A673 (cell line): ENCODE measurements around the gene CCDC33. TPM values are rescaled to one million over a fixed set of nuclear protein-coding genes. Genes with fewer than 3 reads are reported as not detected.

Experiments
- BruUV-seq: library from RNA; stranded (reverse); fragments of 400-500 nt; replicated peaks from 2 replicates; lab custom pipeline; 2021; lab: Mats Ljungman, UMichigan
- CTCF ChIA-PET: fragments of 300-600 bp; sonication (Branson Sonifier 250); formaldehyde crosslinking; loops from one replicate; lab custom pipeline; 2022; ENCODE audit warnings: antibody characterized with exemption; lab: Charles Lee
- POLR2A ChIA-PET: fragments of 300-600 bp; sonication (Branson Sonifier 250); formaldehyde crosslinking; loops from one replicate; lab custom pipeline; 2022; ENCODE audit warnings: antibody characterized with exemption; ENCODE audit not compliant: low non-redundant PET; lab: Charles Lee
- DNase-seq: peaks from one replicate; pipeline ENCODE4 v3.0.0-alpha.2; 2015; ENCODE audit warnings: low spot score
- H3K27ac ChIP-seq: fragments of 200-600 bp; sonication (generic); 2 replicates; pipeline ENCODE4 v1.5.1; 2016; ENCODE audit warnings: mixed run types, low read depth, mild to moderate bottlenecking, mixed read lengths, antibody characterized with exemption, low read length; ENCODE audit not compliant: poor library complexity, severe bottlenecking
- H3K27me3 ChIP-seq: fragments of 200-600 bp; sonication (generic); replicated peaks from 2 replicates; pipeline ENCODE4 v1.6.1; 2017; ENCODE audit warnings: mixed run types, low read depth, mild to moderate bottlenecking, mixed read lengths, antibody characterized with exemption, low read length; ENCODE audit not compliant: insufficient read depth, poor library complexity
- H3K36me3 ChIP-seq: fragments of 200-600 bp; sonication (generic); 2 replicates; pipeline ENCODE4 v1.6.1; 2016; ENCODE audit warnings: mixed run types, mild to moderate bottlenecking, mixed read lengths, antibody characterized with exemption, low read length; ENCODE audit not compliant: insufficient read depth, poor library complexity, severe bottlenecking
- H3K4me1 ChIP-seq: fragments of 200-600 bp; sonication (generic); 2 replicates; pipeline ENCODE4 v1.6.1; 2017; ENCODE audit warnings: mixed run types, mild to moderate bottlenecking, mixed read lengths, antibody characterized with exemption, low read length; ENCODE audit not compliant: insufficient read depth, poor library complexity, severe bottlenecking
- H3K4me3 ChIP-seq: fragments of 200-600 bp; sonication (generic); 2 replicates; pipeline ENCODE4 v1.5.1; 2016; ENCODE audit warnings: low read depth, mixed run types, mild to moderate bottlenecking, mixed read lengths, low read length; ENCODE audit not compliant: poor library complexity, severe bottlenecking
- H3K9me3 ChIP-seq: fragments of 200-600 bp; sonication (generic); 2 replicates; pipeline ENCODE4 v1.6.1; 2016; ENCODE audit warnings: mixed run types, low read depth, mild to moderate bottlenecking, mixed read lengths, antibody characterized with exemption, low read length; ENCODE audit not compliant: poor library complexity, severe bottlenecking
- CTCF ChIP-seq: fragments of 300-800, 200-600 bp; sonication (generic); conservative IDR thresholded peaks from 2 replicates; pipeline ENCODE4 v1.5.1; 2017; ENCODE audit warnings: low read depth, mild to moderate bottlenecking, antibody characterized with exemption, low read length, moderate library complexity, mixed read lengths
- EZH2 ChIP-seq: fragments of 200-600 bp; sonication (generic); IDR thresholded peaks from 2 replicates; pipeline ENCODE4 v1.6.1; 2017; ENCODE audit warnings: borderline replicate concordance, low read depth, mild to moderate bottlenecking, mixed read lengths, antibody characterized with exemption, low read length; ENCODE audit not compliant: poor library complexity, severe bottlenecking
- intact Hi-C: fragments of 100-400 bp; cut with micrococcal nuclease; formaldehyde crosslinking; loops from one replicate; pipeline ENCODE4 v1.10.0; 2022; ENCODE audit not compliant: unreplicated experiment
- total RNA-seq: library from RNA; stranded (reverse); gene quantifications from 2 replicates; pipeline ENCODE4 v1.2.3, GENCODE V29; 2021

CCDC33 gene
- total RNA-seq, 1 experiment from 2014 or later, result not detected

DNA sequence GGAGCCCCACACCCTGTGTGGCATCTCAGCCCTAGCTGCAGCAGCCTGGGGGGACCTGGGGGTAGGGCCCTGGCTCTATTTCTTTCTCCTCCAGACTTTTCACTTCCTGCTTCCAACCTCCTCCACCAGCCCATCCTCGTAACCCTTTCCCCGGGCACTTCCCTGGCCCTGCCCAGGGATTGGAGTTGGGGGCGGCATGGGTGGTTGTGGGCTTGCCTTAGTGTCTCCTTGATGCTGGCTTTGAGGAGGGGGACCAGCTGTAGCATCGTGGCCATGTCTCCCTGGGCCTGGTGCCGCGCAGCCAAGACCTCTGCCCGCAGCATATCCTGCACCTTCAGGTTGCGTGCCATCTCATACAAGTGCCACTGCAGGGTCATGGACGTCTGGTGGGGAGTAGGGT is 103.2 kb downstream of the CCDC33 start:
- Histone ChIP-seq H3K36me3 (no peaks in the 10 kb centered on the region), H3K27ac (no peak overlapping the region), H3K4me1 (no peaks in the 10 kb centered on the region), H3K27me3 (no peaks in the 10 kb centered on the region), H3K9me3 (no peaks in the 10 kb centered on the region), H3K4me3 (no peak overlapping the region)
- DNase-seq, result no peak
- CTCF ChIA-PET, result no interaction called here
- TF ChIP-seq CTCF, result no peak
- no peak for TF ChIP-seq EZH2
- POLR2A ChIA-PET, result no interaction called here
- no TSS peak for BruUV-seq
- intact Hi-C loops, result no loop called here

- TF ChIP-seq EZH2, result no peak
- no peak for TF ChIP-seq CTCF
- no peak for DNase-seq
- Histone ChIP-seq H3K4me3 (no peak overlapping the region), H3K9me3 (no peaks in the 10 kb centered on the region), H3K4me1 (no peaks in the 10 kb centered on the region), H3K27me3 (no peaks in the 10 kb centered on the region), H3K27ac (no peak overlapping the region), H3K36me3 (no peaks in the 10 kb centered on the region)
- BruUV-seq, result no TSS peak
- intact Hi-C loops, result no loop called here
- ChIA-PET POLR2A (interaction anchor here (0.6 kb wide), 1 partner anchor 468 kb away, joined by 4 read pairs; no protein-coding TSS in a partner anchor), CTCF (no interaction called here)
Observed at GRCh38 chr15:74340150-74340549, 104.0 kb downstream of the CCDC33 start.

DNA sequence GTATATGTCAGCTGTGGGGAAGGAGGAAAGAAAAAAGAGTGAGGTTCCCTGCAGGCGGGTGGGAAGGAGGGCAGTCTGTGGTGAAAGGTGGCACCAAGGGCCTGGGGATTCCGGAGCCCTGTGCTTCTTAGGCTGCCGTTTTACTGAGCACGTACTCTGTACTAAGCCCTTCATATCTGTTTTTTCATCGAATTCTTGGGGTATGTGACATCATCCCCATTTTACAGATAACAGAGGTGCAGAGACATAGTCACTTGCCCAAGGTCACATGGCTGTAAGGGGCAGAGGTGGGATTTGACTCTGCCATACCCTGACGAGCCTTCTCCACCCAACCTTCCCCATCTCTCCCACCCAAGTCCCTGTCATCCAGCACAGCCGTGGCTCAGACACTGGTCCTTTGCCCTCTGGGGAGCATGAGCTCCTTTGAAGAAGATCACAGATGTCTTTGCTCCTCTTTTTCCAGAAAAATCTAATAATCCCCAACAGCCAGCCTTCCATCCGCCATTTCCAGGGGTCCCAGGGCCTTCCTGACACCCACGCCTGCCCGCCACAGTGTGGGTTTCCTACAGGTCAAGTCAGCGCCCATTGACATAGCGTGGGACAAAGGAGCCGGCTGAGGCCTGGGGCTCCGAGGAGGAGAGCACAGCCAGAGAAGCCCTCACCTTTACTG is 107.1 kb downstream of the CCDC33 start:
- H3K27me3 ChIP-seq, result no peaks in the 10 kb centered on the region
- DNase-seq, result no peak
- ChIA-PET POLR2A (no interaction called here), CTCF (no interaction called here)
- H3K27ac ChIP-seq, result no peak overlapping the region
- H3K36me3 ChIP-seq, result no peaks in the 10 kb centered on the region
- H3K4me1 ChIP-seq, result no peaks in the 10 kb centered on the region
- TF ChIP-seq CTCF, result no peak
- TF ChIP-seq EZH2, result no peak
- no TSS peak for BruUV-seq
- H3K4me3 ChIP-seq, result no peak overlapping the region
- no peaks in the 10 kb centered on the region for H3K9me3 ChIP-seq
- intact Hi-C loops, result no loop called here
